Measurements from ENCODE around the gene IFT57. TPM values are rescaled to one million over a fixed set of nuclear protein-coding genes. Genes with fewer than 3 reads are reported as not detected.

IFT57 gene
- total and polyA plus RNA-seq, 2 of the 8 experiments (the other 6 are each of a cell fraction or from before 2014, with no cell fraction given) = 15.1 to 27.8 TPM

GRCh38 chr3:108218811-108219210 lies 3.4 kb downstream of the IFT57 start:
- no peak overlapping the region for H4K8ac ChIP-seq (ENCODE audit: extremely low read depth, insufficient read depth, low read length)
- no peak for FAIRE-seq
- no peak overlapping the region for H3K14ac ChIP-seq (ENCODE audit: insufficient read length)
- no peaks in the 10 kb centered on the region for H3K79me2 ChIP-seq (ENCODE audit: control insufficient read depth in 1 of 2, insufficient read depth in 2 of 2, low read length in 2 of 2)
- H2BK5ac ChIP-seq (ENCODE audit: low read depth, low read length) = no peak overlapping the region
- ChIA-PET POLR2A (ENCODE audit: partially characterized antibody) (no interaction called here), CTCF (ENCODE audit: partially characterized antibody) (no interaction called here)
- H2BK120ac ChIP-seq (replicated peaks; ENCODE audit: low read depth, low read length) = no peak overlapping the region
- H2BK15ac ChIP-seq (ENCODE audit: low read length) = no peak overlapping the region
- H3K56ac ChIP-seq (replicated peaks; ENCODE audit: insufficient read length, low read depth, low read length) = no peak overlapping the region
- no peak overlapping the region for H2BK12ac ChIP-seq (ENCODE audit: low read depth, low read length)
- no peak overlapping the region for H3K4me2 ChIP-seq (ENCODE audit: insufficient read depth in 1 of 2, low read depth in 2 of 2, low read length in 2 of 2)
- no peak overlapping the region for H2AK5ac ChIP-seq (ENCODE audit: low read depth, low read length)
- no peak overlapping the region for H4K5ac ChIP-seq (ENCODE audit: insufficient read length, low read depth, low read length)
- no peaks in the 10 kb centered on the region for H3K79me1 ChIP-seq (ENCODE audit: low read depth, low read length)
- DNase-seq (ENCODE audit: low read depth in 1 of 2, low spot score in 2 of 2) = no peak
- H3K36me3 ChIP-seq (ENCODE audit: control insufficient read depth in 2 of 4, insufficient read depth in 4 of 4, low read length in 3 of 4) = no peaks in the 10 kb centered on the region; a peak in 1 of 8 replicates
- no peak overlapping the region for H3K4ac ChIP-seq (replicated peaks; ENCODE audit: insufficient read length, low read depth, low read length)
- no peak overlapping the region for H3K9ac ChIP-seq (replicated peaks in 1 of 4; ENCODE audit: extremely low read depth in 1 of 4, low read depth in 3 of 4, low read length in 3 of 4)
- no peak overlapping the region for H3K18ac ChIP-seq (ENCODE audit: extremely low read depth, low read length)
- H2AFZ ChIP-seq (ENCODE audit: low read length) = no peak overlapping the region
- H2BK20ac ChIP-seq (ENCODE audit: low read length) = no peak overlapping the region
- no peaks in the 10 kb centered on the region for H3K9me3 ChIP-seq (ENCODE audit: insufficient read depth in 2 of 2, low read depth in 1 of 2, low read length in 1 of 2)
- H3K23ac ChIP-seq (ENCODE audit: insufficient read length) = no peak overlapping the region
- H4K20me1 ChIP-seq (replicated peaks in 1 of 2; ENCODE audit: control insufficient read depth in 1 of 2, insufficient read depth in 2 of 2, low read length in 2 of 2) = no peaks in the 10 kb centered on the region
- peaks cover 0 to 5% (median 1%) of the 10 kb centered on the region in 4 experiments; a peak in 3 of 7 replicates for H3K4me1 ChIP-seq (replicated peaks in 1 of 4; ENCODE audit: control insufficient read depth in 3 of 4, insufficient read depth in 4 of 4, low read length in 3 of 4)
- peaks cover 1% of the 10 kb centered on the region for H3K23me2 ChIP-seq (ENCODE audit: low read depth, low read length)
- H3K27ac ChIP-seq (ENCODE audit: low read depth, low read length) = no peak overlapping the region
- H4K91ac ChIP-seq (replicated peaks; ENCODE audit: insufficient read length, low read length) = no peak overlapping the region
- no peak overlapping the region for H3K4me3 ChIP-seq (ENCODE audit: extremely low read depth in 1 of 4, insufficient read depth in 2 of 4, low read depth in 3 of 4, low read length in 4 of 4)
- H3K27me3 ChIP-seq (replicated peaks in 1 of 4; ENCODE audit: control insufficient read depth in 3 of 4, extremely low read depth in 1 of 4, insufficient read depth in 3 of 4, low read length in 3 of 4) = peaks cover 0 to 1% (median 0%) of the 10 kb centered on the region in 4 experiments; a peak in 1 of 7 replicates
- TF ChIP-seq SP1 (IDR thresholded peaks at IDR 0.05; ENCODE audit: low read depth, low read length) = no peak
- no peak for TF ChIP-seq CBX8 (IDR thresholded peaks at IDR 0.05; ENCODE audit: borderline replicate concordance, low read depth, low read length)
- TF ChIP-seq CTBP2 (IDR thresholded peaks at IDR 0.05; ENCODE audit: borderline replicate concordance, insufficient read depth, insufficient read length, low read length) = no peak
- no peak for TF ChIP-seq CHD2 (IDR thresholded peaks at IDR 0.05; ENCODE audit: low read length)
- no peak for TF ChIP-seq SIN3A (conservative IDR thresholded peaks at IDR 0.05 in 1 of 2, IDR thresholded peaks at IDR 0.05 in 1 of 2; ENCODE audit: low read depth in 1 of 2, low read length in 2 of 2)
- TF ChIP-seq GTF2F1 (IDR thresholded peaks at IDR 0.05; ENCODE audit: borderline replicate concordance, low read depth, low read length) = no peak
- TF ChIP-seq SIRT6 (IDR thresholded peaks at IDR 0.05; ENCODE audit: low read length) = no peak
- TF ChIP-seq, protein P1, sequence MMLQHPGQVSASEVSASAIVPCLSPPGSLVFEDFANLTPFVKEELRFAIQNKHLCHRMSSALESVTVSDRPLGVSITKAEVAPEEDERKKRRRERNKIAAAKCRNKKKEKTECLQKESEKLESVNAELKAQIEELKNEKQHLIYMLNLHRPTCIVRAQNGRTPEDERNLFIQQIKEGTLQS (IDR thresholded peaks at IDR 0.05; ENCODE audit: insufficient read depth, low read depth, low read length) = no peak
- no peak for TF ChIP-seq RBBP5 (IDR thresholded peaks at IDR 0.05; ENCODE audit: borderline replicate concordance, low read depth, low read length)
- no peak for TF ChIP-seq JUND (IDR thresholded peaks at IDR 0.05; ENCODE audit: low read length)
